Liver (tissue), 9 donors: ENCODE measurements around the gene PDC. TPM values are rescaled to one million over a fixed set of nuclear protein-coding genes. Genes with fewer than 3 reads are reported as not detected.

Experiments used
- DNase-seq: peaks from one replicate; pipeline ENCODE4 v3.0.0-alpha.2; 2017; ENCODE audit warnings: low spot score
- H3K27ac ChIP-seq, 2 donors: one replicate each; pipeline ENCODE4 v1.7.0; 2013; ENCODE audit warnings: inconsistent platforms in 2 of 2, low read length in 2 of 2, control low read depth in 1 of 2, low read depth in 1 of 2, mild to moderate bottlenecking in 1 of 2
- H3K27me3 ChIP-seq, 4 donors: one replicate each; pipeline versions ENCODE4 v1.6.1 to v1.7.0; 2013; ENCODE audit warnings: low read length in 3 of 4, inconsistent platforms in 1 of 4, mild to moderate bottlenecking in 1 of 4, moderate library complexity in 1 of 4; ENCODE audit not compliant: control insufficient read depth in 4 of 4, insufficient read depth in 4 of 4
- H3K36me3 ChIP-seq, 4 donors: one replicate each; pipeline versions ENCODE4 v1.6.1 to v1.7.0; 2013; ENCODE audit warnings: low read length in 3 of 4, mild to moderate bottlenecking in 3 of 4, low read depth in 1 of 4, moderate library complexity in 1 of 4; ENCODE audit not compliant: control insufficient read depth in 4 of 4, insufficient read depth in 3 of 4
- H3K4me1 ChIP-seq, 4 donors: one replicate each; pipeline versions ENCODE4 v1.6.1 to v1.7.0; 2013; ENCODE audit warnings: low read length in 3 of 4, mild to moderate bottlenecking in 3 of 4, moderate library complexity in 1 of 4; ENCODE audit not compliant: control insufficient read depth in 4 of 4, insufficient read depth in 4 of 4
- H3K4me3 ChIP-seq, 3 donors: one replicate each; pipeline versions ENCODE4 v1.6.1 to v1.7.0; 2013; ENCODE audit warnings: low read length in 3 of 3, control low read depth in 1 of 3, low read depth in 1 of 3, mild to moderate bottlenecking in 1 of 3
- H3K9ac ChIP-seq, 2 donors: one replicate each; pipeline ENCODE4 v1.7.0; 2013; ENCODE audit warnings: low read length in 2 of 2, mild to moderate bottlenecking in 2 of 2, moderate library complexity in 2 of 2, control low read depth in 1 of 2, low read depth in 1 of 2
- H3K9me3 ChIP-seq, 4 donors: one replicate each; pipeline versions ENCODE4 v1.6.1 to v1.7.0; 2013; ENCODE audit warnings: low read length in 3 of 4; ENCODE audit not compliant: control insufficient read depth in 4 of 4
- ATF3 ChIP-seq: IDR thresholded peaks from 2 replicates; pipeline ENCODE4 v1.6.1; 2016; ENCODE audit warnings: antibody characterized with exemption
- CTCF ChIP-seq: fragments of 150-350 bp; IDR thresholded peaks from 2 replicates; pipeline ENCODE4 v1.5.1; 2017; ENCODE audit warnings: improper control_type of control experiment, low read depth, low read length; ENCODE audit not compliant: missing input control
- EGR1 ChIP-seq, 2 donors: IDR thresholded peaks; 2 replicates each; pipeline ENCODE4 v1.6.1; 2016 to 2018; ENCODE audit warnings: antibody characterized with exemption in 2 of 2, low read depth in 2 of 2
- FOXA1 ChIP-seq: IDR thresholded peaks from 2 replicates; pipeline ENCODE4 v1.6.1; 2016; ENCODE audit warnings: antibody characterized with exemption
- FOXA2 ChIP-seq: IDR thresholded peaks from 2 replicates; pipeline ENCODE4 v1.6.1; 2016; ENCODE audit warnings: antibody characterized with exemption
- GABPA ChIP-seq, 2 donors: IDR thresholded peaks in 1 of 2; conservative IDR thresholded peaks in 1 of 2; 2 replicates each; pipeline ENCODE4 v1.6.1; 2016; ENCODE audit warnings: antibody characterized with exemption in 2 of 2, mild to moderate bottlenecking in 1 of 2, moderate library complexity in 1 of 2
- HNF4A ChIP-seq, 2 donors: conservative IDR thresholded peaks; 2 replicates each; pipeline ENCODE4 v1.6.1; 2016; ENCODE audit warnings: antibody characterized with exemption in 2 of 2, mild to moderate bottlenecking in 2 of 2
- HNF4G ChIP-seq: IDR thresholded peaks from 2 replicates; pipeline ENCODE4 v1.6.1; 2016; ENCODE audit warnings: antibody characterized with exemption
- JUND ChIP-seq, 2 donors: IDR thresholded peaks; 2 replicates each; pipeline ENCODE4 v1.6.1; 2016; ENCODE audit warnings: antibody characterized with exemption in 2 of 2
- MAX ChIP-seq: IDR thresholded peaks from 2 replicates; pipeline ENCODE4 v1.6.1; 2016; ENCODE audit warnings: antibody characterized with exemption
- NR2F2 ChIP-seq: IDR thresholded peaks from 2 replicates; pipeline ENCODE4 v1.6.1; 2016; ENCODE audit warnings: antibody characterized with exemption
- RAD21 ChIP-seq, 2 donors: IDR thresholded peaks; 2 replicates each; pipeline ENCODE4 v1.6.1; 2016; ENCODE audit warnings: antibody characterized with exemption in 2 of 2, mild to moderate bottlenecking in 2 of 2
- REST ChIP-seq: IDR thresholded peaks from 2 replicates; pipeline ENCODE4 v1.6.1; 2016; ENCODE audit warnings: antibody characterized with exemption, mild to moderate bottlenecking
- RXRA ChIP-seq, 2 donors: IDR thresholded peaks; 2 replicates each; pipeline ENCODE4 v1.6.1; 2017 to 2018; ENCODE audit warnings: antibody characterized with exemption in 2 of 2, mild to moderate bottlenecking in 1 of 2
- SP1 ChIP-seq: IDR thresholded peaks from 2 replicates; pipeline ENCODE4 v1.6.1; 2018; ENCODE audit warnings: antibody characterized with exemption, mild to moderate bottlenecking
- TAF1 ChIP-seq: conservative IDR thresholded peaks from 2 replicates; pipeline ENCODE4 v1.6.1; 2016; ENCODE audit warnings: antibody characterized with exemption, mild to moderate bottlenecking
- YY1 ChIP-seq: IDR thresholded peaks from 2 replicates; pipeline ENCODE4 v1.6.1; 2016; ENCODE audit warnings: antibody characterized with exemption, mild to moderate bottlenecking
- ZBTB33 ChIP-seq: IDR thresholded peaks from 2 replicates; pipeline ENCODE4 v1.6.1; 2016; ENCODE audit warnings: antibody characterized with exemption
- WGBS: extraction: QIAGEN DNeasy Blood & Tissue Kit; methylation state at CpG from one replicate; pipeline ENCODE4 v1.1.7; 2013; 5-methylcytosine and 5-hydroxymethylcytosine counted together
- polyA plus RNA-seq, 2 donors: library from polyadenylated mRNA; stranded (reverse) in 1 of 2; unstranded in 1 of 2; fragments of 200-250 nt in 1 of 2; fragments of >200 nt in 1 of 2; fragmentation: Nextera tagmentation in 1 of 2; extraction: Ambion mirVana in 1 of 2; gene quantifications; one replicate each; pipeline versions ENCODE4 v1.2.1 to v1.2.3, GENCODE V29; 2013 to 2015
- total RNA-seq, 2 donors: library from RNA; depleted of rRNA; stranded (reverse); fragments of >200 nt; gene quantifications; one replicate each; pipeline ENCODE4 v1.2.3, GENCODE V29; 2014
- donor health status: healthy.
- donor health status: healthy.
- donor health status: healthy.
- donor health status: healthy.
- donor health status: healthy.

Gene PDC
- total and polyA plus RNA-seq, 4 donors = 0.22 TPM; not detected in 3

- Histone ChIP-seq H3K9ac (no peak overlapping the region), H3K4me3 (no peak overlapping the region), H3K27ac (no peak overlapping the region), H3K9me3 (no peaks in the 10 kb centered on the region), H3K27me3 (no peaks in the 10 kb centered on the region), H3K4me1 (no peaks in the 10 kb centered on the region), H3K36me3 (no peaks in the 10 kb centered on the region)
- no peak for TF ChIP-seq HNF4G
- TF ChIP-seq ZBTB33 = no peak
- TF ChIP-seq ATF3 = no peak
- no peak for TF ChIP-seq FOXA2
- no peak for TF ChIP-seq CTCF
- no peak for TF ChIP-seq RAD21 (IDR thresholded peaks at IDR 0.05)
- no peak for TF ChIP-seq FOXA1
- no peak for TF ChIP-seq JUND (IDR thresholded peaks at IDR 0.05)
- no peak for TF ChIP-seq TAF1
- TF ChIP-seq SP1 = no peak
- no peak for TF ChIP-seq NR2F2
- TF ChIP-seq MAX = no peak
- no peak for TF ChIP-seq YY1
- TF ChIP-seq EGR1 (IDR thresholded peaks at IDR 0.05; ENCODE audit: low read depth in 2 of 2) = no peak
- no peak for TF ChIP-seq GABPA (IDR thresholded peaks at IDR 0.05 in 1 of 2, conservative IDR thresholded peaks at IDR 0.05 in 1 of 2)
- no peak for DNase-seq
- 78% methylated on average over 5 of the region's 5 CpGs for WGBS
Observed at GRCh38 chr1:186476264-186477040, 15.5 kb upstream of the PDC start.

- 83% methylated on average over 2 of the region's 2 CpGs for WGBS
- no peak for TF ChIP-seq TAF1
- no peak for TF ChIP-seq GABPA (IDR thresholded peaks at IDR 0.05 in 1 of 2, conservative IDR thresholded peaks at IDR 0.05 in 1 of 2)
- no peak for TF ChIP-seq MAX
- no peak for TF ChIP-seq SP1
- TF ChIP-seq FOXA1 = no peak
- no peak for TF ChIP-seq HNF4A (conservative IDR thresholded peaks at IDR 0.05)
- no peak for TF ChIP-seq YY1
- no peak for TF ChIP-seq RXRA (IDR thresholded peaks at IDR 0.05)
- TF ChIP-seq EGR1 (IDR thresholded peaks at IDR 0.05; ENCODE audit: low read depth in 2 of 2) = no peak
- TF ChIP-seq REST = no peak
- no peak for TF ChIP-seq RAD21 (IDR thresholded peaks at IDR 0.05)
- TF ChIP-seq JUND (IDR thresholded peaks at IDR 0.05) = no peak
- TF ChIP-seq CTCF = no peak
- no peak for TF ChIP-seq NR2F2
- TF ChIP-seq HNF4G = no peak
- no peak for TF ChIP-seq ZBTB33
- H3K27ac ChIP-seq = no peak overlapping the region
Observed at GRCh38 chr1:186474208-186474607, 13.3 kb upstream of the PDC start.

More at GRCh38 chr1:186474208-186474607, 13.3 kb upstream of the PDC start:
- Histone ChIP-seq H3K27me3 (no peaks in the 10 kb centered on the region), H3K4me1 (no peaks in the 10 kb centered on the region), H3K4me3 (no peak overlapping the region), H3K9me3 (no peaks in the 10 kb centered on the region), H3K9ac (no peak overlapping the region), H3K36me3 (no peaks in the 10 kb centered on the region)
- DNase-seq = no peak
